Lung (tissue), 12 donors: ENCODE results near the gene PSMC4. TPM values are rescaled to one million over a fixed set of nuclear protein-coding genes. Genes with fewer than 3 reads are reported as not detected.

Experiments used
- ATAC-seq: fragments of 200-7000 bp; cut with Tn5 transposase; one replicate; pipeline ENCODE4 v1.9.1; 2020; ENCODE audit warnings: moderate number of reproducible peaks; ENCODE audit not compliant: insufficient read depth, low FRiP score
- DNase-seq, 3 donors: peaks; one replicate each; pipeline ENCODE4 v3.0.0-alpha.2; 2013 to 2017
- H3K27ac ChIP-seq, 2 donors: one replicate each; pipeline ENCODE4 v1.5.1; 2013; ENCODE audit warnings: mild to moderate bottlenecking in 2 of 2, moderate library complexity in 2 of 2, control low read depth in 1 of 2, inconsistent platforms in 1 of 2, low read depth in 1 of 2, low read length in 1 of 2
- H3K27me3 ChIP-seq, 3 donors: one replicate each; pipeline ENCODE4 v1.5.1; 2013; ENCODE audit warnings: low read length in 2 of 3; ENCODE audit not compliant: control insufficient read depth in 3 of 3, insufficient read depth in 3 of 3
- H3K36me3 ChIP-seq, 4 donors: one replicate each; pipeline ENCODE4 v1.5.1; 2013; ENCODE audit warnings: low read length in 4 of 4, mild to moderate bottlenecking in 1 of 4, moderate library complexity in 1 of 4; ENCODE audit not compliant: control insufficient read depth in 4 of 4, insufficient read depth in 4 of 4
- H3K4me1 ChIP-seq, 5 donors: one replicate each; pipeline ENCODE4 v1.5.1; 2013; ENCODE audit warnings: low read length in 5 of 5, mild to moderate bottlenecking in 2 of 5, moderate library complexity in 1 of 5; ENCODE audit not compliant: control insufficient read depth in 5 of 5, insufficient read depth in 5 of 5
- H3K4me3 ChIP-seq: one replicate; pipeline ENCODE4 v1.5.1; 2013; ENCODE audit warnings: mild to moderate bottlenecking, control low read depth, moderate library complexity
- H3K9ac ChIP-seq, 2 donors: one replicate each; pipeline ENCODE4 v1.5.1; 2013; ENCODE audit warnings: low read length in 2 of 2, control low read depth in 1 of 2; ENCODE audit not compliant: insufficient read depth in 1 of 2
- H3K9me3 ChIP-seq, 4 donors: one replicate each; pipeline ENCODE4 v1.5.1; 2013; ENCODE audit warnings: low read length in 3 of 4, mild to moderate bottlenecking in 1 of 4, moderate library complexity in 1 of 4; ENCODE audit not compliant: control insufficient read depth in 4 of 4, insufficient read depth in 3 of 4
- WGBS, 2 donors: extraction: QIAGEN DNeasy Blood & Tissue Kit; methylation state at CpG; one replicate each; pipeline ENCODE4 v1.1.7; 2013; 5-methylcytosine and 5-hydroxymethylcytosine counted together
- polyA plus RNA-seq, 2 donors: library from polyadenylated mRNA; stranded (reverse); fragments of 200-250 nt; gene quantifications; one replicate each; pipeline ENCODE4 v1.2.1, GENCODE V29; 2013
- total RNA-seq, 2 donors: library from RNA; depleted of rRNA in 1 of 2; stranded (reverse); fragments of >200 nt in 1 of 2; gene quantifications; one replicate each; pipeline ENCODE4 v1.2.1, GENCODE V29; 2014 to 2021
- TF ChIP-seq, protein P1 (sequence below): IDR thresholded peaks from 2 replicates; pipeline ENCODE4 v1.5.1; 2012; ENCODE audit warnings: mild to moderate bottlenecking; ENCODE audit errors: control extremely low read depth, extremely low read depth
- donor health status: control.
- donor health status: control.
- donor health status: Bipolar disorder and iron deficiency.
- donor health status: healthy.
- donor health status: DM: yes; HTN: yes; CAD: no.

PSMC4 gene
- total and polyA plus RNA-seq, 4 donors = 45.2 to 95.4 (median 87.2) TPM

DNA sequence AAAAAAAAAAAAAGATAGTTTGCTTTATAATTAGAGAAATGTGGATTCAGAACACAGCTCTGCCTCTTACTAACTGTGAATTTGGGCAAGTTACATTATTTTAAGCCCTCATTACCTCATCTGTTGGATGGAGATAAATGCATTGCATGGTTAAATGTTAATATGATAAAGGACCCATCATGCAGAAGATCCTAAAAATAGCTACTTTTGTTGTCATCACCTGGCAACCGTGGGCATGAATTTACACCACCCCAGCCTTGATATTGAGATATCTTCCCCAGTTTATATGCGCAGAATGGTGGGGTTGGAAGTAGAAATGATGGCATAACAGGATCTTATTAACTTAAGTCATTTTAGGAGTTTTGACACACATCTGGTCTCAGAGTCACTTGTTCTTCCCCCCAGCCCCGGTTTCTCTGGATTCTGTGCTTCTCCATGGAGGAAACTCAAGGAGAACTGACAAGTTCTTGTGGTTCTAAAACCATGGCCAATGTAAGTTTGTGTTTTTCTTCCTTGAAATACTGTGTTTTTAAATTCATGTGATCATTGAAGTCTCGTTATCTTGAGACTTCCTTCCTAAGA is 34.8 kb downstream of the PSMC4 start:
- Histone ChIP-seq H3K36me3 (peaks cover 13 to 32% (median 22%) of the 10 kb centered on the region in 4 donors), H3K9ac (no peak overlapping the region), H3K27ac (peak overlapping the region in 1 of 2 donors; percentile 74), H3K27me3 (no peaks in the 10 kb centered on the region), H3K4me3 (no peak overlapping the region), H3K9me3 (peaks cover 0 to 4% (median 1%) of the 10 kb centered on the region in 4 donors), H3K4me1 (peaks cover 0 to 7% (median 0%) of the 10 kb centered on the region in 5 donors)
- DNase-seq = no peak
- 83 to 94% methylated on average over 4 of the region's 4 CpGs for WGBS, 2 donors
- TF ChIP-seq, protein P1, sequence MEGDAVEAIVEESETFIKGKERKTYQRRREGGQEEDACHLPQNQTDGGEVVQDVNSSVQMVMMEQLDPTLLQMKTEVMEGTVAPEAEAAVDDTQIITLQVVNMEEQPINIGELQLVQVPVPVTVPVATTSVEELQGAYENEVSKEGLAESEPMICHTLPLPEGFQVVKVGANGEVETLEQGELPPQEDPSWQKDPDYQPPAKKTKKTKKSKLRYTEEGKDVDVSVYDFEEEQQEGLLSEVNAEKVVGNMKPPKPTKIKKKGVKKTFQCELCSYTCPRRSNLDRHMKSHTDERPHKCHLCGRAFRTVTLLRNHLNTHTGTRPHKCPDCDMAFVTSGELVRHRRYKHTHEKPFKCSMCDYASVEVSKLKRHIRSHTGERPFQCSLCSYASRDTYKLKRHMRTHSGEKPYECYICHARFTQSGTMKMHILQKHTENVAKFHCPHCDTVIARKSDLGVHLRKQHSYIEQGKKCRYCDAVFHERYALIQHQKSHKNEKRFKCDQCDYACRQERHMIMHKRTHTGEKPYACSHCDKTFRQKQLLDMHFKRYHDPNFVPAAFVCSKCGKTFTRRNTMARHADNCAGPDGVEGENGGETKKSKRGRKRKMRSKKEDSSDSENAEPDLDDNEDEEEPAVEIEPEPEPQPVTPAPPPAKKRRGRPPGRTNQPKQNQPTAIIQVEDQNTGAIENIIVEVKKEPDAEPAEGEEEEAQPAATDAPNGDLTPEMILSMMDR = no peak
- ATAC-seq = no peak

DNA sequence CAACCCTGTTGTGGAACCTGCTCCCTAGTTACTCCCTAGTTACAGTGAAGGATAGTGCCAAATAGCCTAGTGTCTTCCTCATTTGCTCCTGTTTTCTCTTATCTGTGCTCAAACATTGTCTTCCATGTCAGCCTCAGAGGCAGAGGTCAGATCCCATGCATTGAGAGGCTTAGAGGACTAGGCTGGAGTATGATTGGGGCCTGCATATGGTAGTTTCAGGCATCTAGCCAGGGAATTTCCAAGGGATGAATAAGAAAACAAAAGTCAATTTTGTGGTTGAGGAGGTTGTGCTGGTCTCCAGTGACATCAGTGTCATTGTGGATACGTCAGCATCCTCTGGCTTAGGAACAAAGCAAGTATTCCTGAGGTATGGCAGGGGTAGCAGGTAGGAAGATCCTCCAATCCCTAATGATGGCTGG is 35.3 kb downstream of the PSMC4 start:
- ATAC-seq = no peak
- peaks cover 13 to 32% (median 22%) of the 10 kb centered on the region in 4 donors for H3K36me3 ChIP-seq

DNA sequence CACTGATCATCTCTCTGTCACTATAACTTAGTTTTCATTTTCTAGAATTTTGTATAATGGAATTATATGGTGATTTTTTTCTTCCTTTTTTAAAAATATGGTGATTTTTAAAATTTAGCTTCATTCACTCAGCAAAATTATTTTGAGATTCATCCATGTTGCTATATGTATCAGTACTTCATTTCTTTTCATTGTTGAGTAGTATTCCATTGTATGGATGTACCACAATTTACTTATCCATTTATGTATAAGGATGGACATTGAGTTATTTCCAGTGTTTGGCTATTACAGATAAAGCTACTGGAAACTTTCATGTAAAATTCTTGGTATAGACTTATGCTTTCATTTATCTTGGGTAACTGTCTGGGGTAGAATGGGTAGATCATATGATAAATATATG is 38.7 kb downstream of the PSMC4 start:
- no peak overlapping the region for H3K4me3 ChIP-seq
- TF ChIP-seq, protein P1 = no peak
- peaks cover 4 to 19% (median 11%) of the 10 kb centered on the region in 4 donors for H3K9me3 ChIP-seq
- peaks cover 0 to 7% (median 0%) of the 10 kb centered on the region in 5 donors for H3K4me1 ChIP-seq
- H3K27me3 ChIP-seq = no peaks in the 10 kb centered on the region
- no peak overlapping the region for H3K27ac ChIP-seq
- no peak overlapping the region for H3K9ac ChIP-seq
- DNase-seq (no peak), ATAC-seq (no peak)
- H3K36me3 ChIP-seq = peaks cover 14 to 49% (median 40%) of the 10 kb centered on the region in 4 donors

More for the DNA sequence above, 35.3 kb downstream of the PSMC4 start:
- Histone ChIP-seq H3K4me3 (no peak overlapping the region), H3K27ac (no peak overlapping the region), H3K9me3 (peaks cover 0 to 4% (median 1%) of the 10 kb centered on the region in 4 donors), H3K4me1 (peaks cover 0 to 7% (median 0%) of the 10 kb centered on the region in 5 donors), H3K9ac (no peak overlapping the region), H3K27me3 (no peaks in the 10 kb centered on the region)
- DNase-seq = no peak
- TF ChIP-seq, protein P1 = no peak
- WGBS, 2 donors = 75 to 96% methylated on average over 1 of the region's 1 CpG

DNA sequence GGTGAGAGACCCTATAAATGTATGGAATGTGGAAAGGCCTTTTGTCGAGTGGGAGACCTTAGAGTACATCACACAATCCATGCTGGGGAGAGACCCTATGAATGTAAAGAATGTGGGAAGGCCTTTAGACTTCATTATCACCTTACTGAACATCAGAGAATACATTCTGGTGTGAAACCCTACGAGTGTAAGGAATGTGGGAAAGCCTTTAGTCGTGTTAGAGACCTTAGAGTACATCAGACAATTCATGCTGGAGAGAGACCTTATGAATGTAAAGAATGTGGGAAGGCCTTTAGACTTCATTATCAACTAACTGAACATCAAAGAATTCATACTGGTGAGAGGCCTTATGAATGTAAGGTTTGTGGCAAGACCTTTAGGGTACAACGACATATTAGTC is 43.0 kb downstream of the PSMC4 start:
- TF ChIP-seq, protein P1 = no peak
- ATAC-seq (no peak), DNase-seq (no peak)
- Histone ChIP-seq H3K36me3 (peaks cover 2 to 39% (median 31%) of the 10 kb centered on the region in 4 donors), H3K4me3 (no peak overlapping the region), H3K27ac (no peak overlapping the region), H3K9me3 (peaks cover 8 to 38% (median 21%) of the 10 kb centered on the region in 4 donors), H3K9ac (no peak overlapping the region), H3K4me1 (no peaks in the 10 kb centered on the region), H3K27me3 (no peaks in the 10 kb centered on the region)
- WGBS, 2 donors = 96 to 97% methylated on average over 4 of the region's 4 CpGs
